Measurements from ENCODE around the gene MDK.

Gene MDK

DNA sequence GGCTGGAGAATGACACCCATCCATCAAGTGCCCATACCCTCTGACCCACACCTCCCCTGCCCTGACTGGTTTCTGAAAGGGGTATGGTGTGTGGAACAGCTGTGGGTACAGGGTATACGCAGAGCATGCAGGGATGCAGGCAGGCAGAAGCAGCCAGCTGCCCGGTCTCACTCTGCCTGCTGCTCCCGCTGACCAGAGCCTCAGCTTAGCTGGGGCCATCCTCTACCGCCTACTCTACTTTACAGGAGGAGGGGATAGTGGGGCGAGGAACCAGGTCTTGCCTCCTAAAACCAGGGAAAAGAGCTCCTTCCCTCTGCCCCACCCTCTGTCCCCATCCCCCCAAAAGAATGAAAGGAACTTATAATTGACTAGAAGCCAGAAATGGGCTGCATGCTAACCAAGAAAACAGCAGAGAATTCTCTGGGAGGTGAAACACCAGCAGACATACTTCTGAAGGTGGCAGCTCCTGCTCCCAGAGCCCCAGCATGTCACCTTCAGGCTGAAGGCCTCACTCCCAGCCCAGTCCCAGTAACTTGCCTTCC, 23.1 kb downstream of the MDK start:
- H3K4me3 ChIP-seq (ENCODE audit: low read depth, low read length) = no peak overlapping the region
- DNase-seq (ENCODE audit: low read depth) = no peak
- no peak for TF ChIP-seq CTCF (IDR thresholded peaks at IDR 0.05; ENCODE audit: control insufficient read depth, extremely low read depth, insufficient read depth)

DNA sequence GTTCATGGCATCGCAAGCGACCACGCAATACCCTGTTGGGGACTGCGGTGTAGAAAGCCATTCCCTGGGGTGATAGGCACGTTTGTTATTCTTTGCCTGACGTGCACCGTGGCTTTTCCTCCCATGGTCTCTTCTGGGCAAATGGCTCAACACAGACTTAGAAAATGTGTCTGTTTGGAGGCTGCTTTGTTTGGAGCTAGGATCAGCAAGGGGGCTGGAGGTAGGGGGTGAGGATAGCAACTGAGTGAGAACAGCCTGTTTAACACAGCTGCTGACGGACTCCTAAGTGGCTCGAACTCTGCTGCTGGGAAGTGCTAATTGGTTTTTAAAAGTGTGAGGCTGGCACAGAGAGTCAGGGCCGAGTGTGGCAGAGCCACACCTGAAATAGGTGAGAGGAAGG, 26.2 kb downstream of the MDK start:
- TF ChIP-seq CTCF (IDR thresholded peaks at IDR 0.05; ENCODE audit: control insufficient read depth, extremely low read depth, insufficient read depth) = no peak
- no peak overlapping the region for H3K4me3 ChIP-seq (ENCODE audit: low read depth, low read length)
- no peak for DNase-seq (ENCODE audit: low read depth)

GRCh38 chr11:46408407-46408986, 27.0 kb downstream of the MDK start:
- no peak for DNase-seq (ENCODE audit: low read depth)
- no peak for TF ChIP-seq CTCF (IDR thresholded peaks at IDR 0.05; ENCODE audit: control insufficient read depth, extremely low read depth, insufficient read depth)
- H3K4me3 ChIP-seq (ENCODE audit: low read depth, low read length) = no peak overlapping the region

DNA sequence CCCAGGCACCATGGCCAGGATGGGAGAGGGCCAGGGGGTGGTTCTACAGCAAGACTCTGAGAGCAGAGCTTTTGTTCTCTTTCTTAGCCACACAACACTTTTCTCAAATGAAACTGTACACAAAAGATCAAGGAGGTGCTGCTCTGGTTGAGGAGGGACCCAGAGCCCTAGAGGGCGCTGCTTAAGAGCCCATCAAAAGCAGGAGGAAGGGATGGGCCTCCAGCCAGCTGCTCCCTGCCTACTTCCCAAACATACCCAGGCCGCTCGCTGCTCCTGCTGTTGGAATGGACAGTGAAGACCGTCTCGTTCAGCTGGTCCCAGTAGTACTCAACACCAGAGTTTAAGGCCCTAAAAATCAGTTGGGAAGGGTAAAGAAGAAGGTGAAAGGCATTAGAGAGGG, 28.6 kb downstream of the MDK start:
- DNase-seq (ENCODE audit: low read depth) = peak; percentile 28
- H3K4me3 ChIP-seq (ENCODE audit: low read depth, low read length) = no peak overlapping the region
- peak; percentile 67 for TF ChIP-seq CTCF (IDR thresholded peaks at IDR 0.05; ENCODE audit: control insufficient read depth, extremely low read depth, insufficient read depth)

DNA sequence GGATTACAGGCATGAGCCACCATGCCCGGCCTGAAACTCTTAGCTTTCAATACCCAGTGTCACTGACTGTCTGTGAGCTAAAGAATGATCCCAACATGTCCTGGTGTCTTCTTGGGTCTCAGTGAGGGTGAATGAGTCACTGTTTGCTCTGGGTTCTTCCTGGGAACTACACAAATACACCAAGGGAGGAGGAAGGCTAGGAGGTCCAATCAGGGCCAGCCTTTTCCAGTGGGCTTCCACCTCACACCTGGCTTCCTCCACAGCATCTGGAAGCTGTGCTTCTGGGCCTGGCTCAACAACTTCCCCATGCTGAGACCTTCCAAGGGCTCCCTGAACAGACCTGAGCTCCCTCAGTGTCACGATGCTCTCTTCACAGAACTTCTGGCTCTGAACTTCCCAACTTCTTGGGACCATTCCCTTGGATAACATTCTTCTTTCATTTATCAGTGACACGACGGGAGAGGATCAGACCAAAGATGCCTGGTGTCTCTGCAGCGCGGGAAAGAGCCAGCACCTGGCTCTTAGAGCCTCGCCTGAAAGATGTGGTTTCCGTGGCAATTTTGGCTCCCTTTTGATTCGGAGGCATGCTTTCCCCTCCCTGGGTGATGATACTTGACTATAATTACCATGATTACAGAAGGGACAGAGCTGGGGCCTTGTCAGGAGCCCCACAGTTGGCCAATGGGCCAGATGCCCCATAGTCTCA, 32.4 kb downstream of the MDK start:
- no peak overlapping the region for H3K4me3 ChIP-seq (ENCODE audit: low read depth, low read length)
- DNase-seq (ENCODE audit: low read depth) = no peak
- no peak for TF ChIP-seq CTCF (IDR thresholded peaks at IDR 0.05; ENCODE audit: control insufficient read depth, extremely low read depth, insufficient read depth)

DNA sequence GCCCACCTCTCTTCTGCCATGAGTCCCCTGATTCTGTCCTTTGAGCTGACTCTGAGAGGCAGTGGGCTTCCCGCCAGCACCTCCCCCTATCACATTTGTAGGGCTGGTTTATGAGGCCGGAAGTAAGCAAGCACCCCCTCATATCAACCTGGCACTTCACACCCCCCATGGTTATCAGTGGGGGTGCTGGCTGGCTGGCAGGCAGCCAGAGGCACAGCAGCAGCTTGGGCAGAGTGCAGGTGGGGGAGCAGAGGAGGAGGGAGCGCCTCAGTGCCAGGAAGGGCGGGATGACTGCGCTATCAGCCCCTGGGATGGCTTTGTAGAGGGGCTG, 33.0 kb downstream of the MDK start:
- no peak for DNase-seq (ENCODE audit: low read depth)
- no peak overlapping the region for H3K4me3 ChIP-seq (ENCODE audit: low read depth, low read length)
- no peak for TF ChIP-seq CTCF (IDR thresholded peaks at IDR 0.05; ENCODE audit: control insufficient read depth, extremely low read depth, insufficient read depth)

- no peak overlapping the region for H3K4me3 ChIP-seq (ENCODE audit: low read depth, low read length)
- no peak for DNase-seq (ENCODE audit: low read depth)
- TF ChIP-seq CTCF (IDR thresholded peaks at IDR 0.05; ENCODE audit: control insufficient read depth, extremely low read depth, insufficient read depth) = no peak
These were observed 33.4 kb downstream of the MDK start for GRCh38 chr11:46414879-46415278.
